GM19351 (cell line): Measurements from ENCODE around the gene DLK1.

ENCODE experiments used
- ATAC-seq: cut with Tn5 transposase; IDR thresholded peaks from one replicate; pipeline ENCODE4 v1.9.1; 2021; ENCODE audit warnings: mild to moderate bottlenecking, moderate library complexity; ENCODE audit not compliant: unreplicated experiment

Gene DLK1

GRCh38 chr14:100754020-100754419, 27.3 kb downstream of the DLK1 start:
- ATAC-seq, result no peak

GRCh38 chr14:100755649-100756048, 29.0 kb downstream of the DLK1 start:
- ATAC-seq, result no peak

GRCh38 chr14:100761481-100761880, 34.8 kb downstream of the DLK1 start:
- ATAC-seq, result no peak

GRCh38 chr14:100762089-100762515, 35.4 kb downstream of the DLK1 start:
- no peak for ATAC-seq

- ATAC-seq, result no peak
Observed at GRCh38 chr14:100762901-100763300, 36.2 kb downstream of the DLK1 start.

- ATAC-seq, result no peak
Observed at GRCh38 chr14:100764471-100765115, 37.9 kb downstream of the DLK1 start.

- ATAC-seq, result no peak
Observed at GRCh38 chr14:100765296-100765695, 38.6 kb downstream of the DLK1 start.

GRCh38 chr14:100765991-100766390, 39.3 kb downstream of the DLK1 start:
- no peak for ATAC-seq

- ATAC-seq, result no peak
Observed at GRCh38 chr14:100767003-100767787, 40.5 kb downstream of the DLK1 start.

GRCh38 chr14:100767788-100768536, 41.3 kb downstream of the DLK1 start:
- ATAC-seq, result no peak

GRCh38 chr14:100769035-100769939, 42.6 kb downstream of the DLK1 start:
- no peak for ATAC-seq

- ATAC-seq, result no peak
Observed at GRCh38 chr14:100770046-100770445, 43.4 kb downstream of the DLK1 start.

GRCh38 chr14:100770605-100771120, 44.0 kb downstream of the DLK1 start:
- no peak for ATAC-seq

GRCh38 chr14:100771121-100771800, 44.6 kb downstream of the DLK1 start:
- no peak for ATAC-seq

GRCh38 chr14:100772607-100773165, 46.0 kb downstream of the DLK1 start:
- ATAC-seq, result no peak

GRCh38 chr14:100773331-100774163, 46.9 kb downstream of the DLK1 start:
- no peak for ATAC-seq

- ATAC-seq, result no peak
Observed at GRCh38 chr14:100774164-100774537, 47.5 kb downstream of the DLK1 start.

GRCh38 chr14:100775351-100775830, 48.7 kb downstream of the DLK1 start:
- no peak for ATAC-seq
